ENCODE results near the gene METTL22. TPM values are rescaled to one million over a fixed set of nuclear protein-coding genes. Genes with fewer than 3 reads are reported as not detected.
A peak's percentile ranks its signal among the peaks of the same experiment; 100 is the strongest.

METTL22 gene
- total RNA-seq, 4 donors from 2014 or later = 14.4 to 31.9 (median 24.8) TPM

DNA sequence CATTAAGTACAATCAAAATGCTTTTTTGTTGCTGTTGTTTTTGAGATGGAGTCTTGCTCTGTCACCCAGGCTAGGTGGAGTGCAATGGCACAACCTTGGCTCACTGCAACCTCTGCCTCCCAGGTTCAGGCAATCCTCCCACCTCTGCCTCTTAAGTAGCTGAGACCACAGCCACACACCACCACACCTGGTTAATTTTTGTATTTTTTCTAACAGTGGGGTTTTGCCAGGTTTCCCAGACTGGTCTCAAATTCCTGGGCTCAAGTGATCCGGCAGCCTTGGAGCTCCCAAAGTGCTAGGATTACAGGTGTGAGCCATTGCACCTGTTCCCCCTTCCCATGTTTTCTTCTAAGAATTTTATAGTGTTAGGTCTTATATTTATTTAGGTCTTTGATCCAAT, 48.0 kb downstream of the METTL22 start:
- no peaks in the 10 kb centered on the region for H3K9me3 ChIP-seq
- peaks cover 0 to 4% (median 0%) of the 10 kb centered on the region in 3 donors for H3K4me1 ChIP-seq
- WGBS, 2 donors (ENCODE audit: low coverage in 1 of 2) = 25 to 71% methylated on average over 1 of the region's 1 CpG
- ATAC-seq = no peak
- H3K36me3 ChIP-seq = peaks cover 0 to 44% of the 10 kb centered on the region in 2 donors
- H3K4me3 ChIP-seq = no peak overlapping the region
- no peak overlapping the region for H3K27ac ChIP-seq
- TF ChIP-seq, protein P1, sequence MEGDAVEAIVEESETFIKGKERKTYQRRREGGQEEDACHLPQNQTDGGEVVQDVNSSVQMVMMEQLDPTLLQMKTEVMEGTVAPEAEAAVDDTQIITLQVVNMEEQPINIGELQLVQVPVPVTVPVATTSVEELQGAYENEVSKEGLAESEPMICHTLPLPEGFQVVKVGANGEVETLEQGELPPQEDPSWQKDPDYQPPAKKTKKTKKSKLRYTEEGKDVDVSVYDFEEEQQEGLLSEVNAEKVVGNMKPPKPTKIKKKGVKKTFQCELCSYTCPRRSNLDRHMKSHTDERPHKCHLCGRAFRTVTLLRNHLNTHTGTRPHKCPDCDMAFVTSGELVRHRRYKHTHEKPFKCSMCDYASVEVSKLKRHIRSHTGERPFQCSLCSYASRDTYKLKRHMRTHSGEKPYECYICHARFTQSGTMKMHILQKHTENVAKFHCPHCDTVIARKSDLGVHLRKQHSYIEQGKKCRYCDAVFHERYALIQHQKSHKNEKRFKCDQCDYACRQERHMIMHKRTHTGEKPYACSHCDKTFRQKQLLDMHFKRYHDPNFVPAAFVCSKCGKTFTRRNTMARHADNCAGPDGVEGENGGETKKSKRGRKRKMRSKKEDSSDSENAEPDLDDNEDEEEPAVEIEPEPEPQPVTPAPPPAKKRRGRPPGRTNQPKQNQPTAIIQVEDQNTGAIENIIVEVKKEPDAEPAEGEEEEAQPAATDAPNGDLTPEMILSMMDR (IDR thresholded peaks at IDR 0.05) = no peak
- TF ChIP-seq POLR2A (IDR thresholded peaks at IDR 0.05) (no peak), POLR2AphosphoS5 (IDR thresholded peaks at IDR 0.05) (no peak), EP300 (IDR thresholded peaks at IDR 0.05) (no peak)
- H3K27me3 ChIP-seq = no peaks in the 10 kb centered on the region

DNA sequence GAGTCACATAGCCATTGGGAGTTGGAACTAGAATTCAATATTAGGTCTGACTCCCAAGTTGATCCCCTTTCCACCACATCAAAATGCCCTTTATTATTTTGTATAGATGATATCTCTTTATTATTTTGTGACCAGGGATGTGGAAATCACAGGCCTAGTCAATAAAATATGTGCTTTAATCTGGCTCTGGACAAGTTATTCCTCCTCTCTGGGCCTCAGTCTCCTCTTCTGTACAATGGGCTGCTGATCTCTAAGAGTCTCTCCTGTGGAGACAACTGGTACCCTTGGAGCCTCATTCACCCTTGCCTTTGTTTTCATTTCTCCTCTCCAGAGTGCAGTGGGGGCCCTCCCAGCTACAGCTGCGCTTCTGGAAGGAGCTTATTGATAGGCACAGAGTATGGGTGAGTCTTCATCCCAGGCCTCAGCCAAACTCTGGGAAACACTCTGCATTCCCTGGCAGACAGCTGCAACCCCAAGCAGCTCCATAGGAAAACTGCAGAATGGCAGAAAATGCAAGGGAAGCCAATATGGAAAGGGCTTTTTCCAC, 48.6 kb downstream of the METTL22 start:
- Histone ChIP-seq H3K4me1 (peaks cover 0 to 9% (median 4%) of the 10 kb centered on the region in 3 donors), H3K27me3 (no peaks in the 10 kb centered on the region), H3K9me3 (no peaks in the 10 kb centered on the region), H3K27ac (no peak overlapping the region), H3K36me3 (peaks cover 0 to 38% of the 10 kb centered on the region in 2 donors), H3K4me3 (no peak overlapping the region)
- ATAC-seq = no peak
- no peak for TF ChIP-seq POLR2A (IDR thresholded peaks at IDR 0.05)
- TF ChIP-seq, protein P1 (IDR thresholded peaks at IDR 0.05) = no peak
- TF ChIP-seq EP300 (IDR thresholded peaks at IDR 0.05) = no peak
- TF ChIP-seq POLR2AphosphoS5 (IDR thresholded peaks at IDR 0.05) = no peak
- WGBS, 2 donors (ENCODE audit: low coverage in 1 of 2) = 100% methylated on average over 1 of the region's 1 CpG

DNA sequence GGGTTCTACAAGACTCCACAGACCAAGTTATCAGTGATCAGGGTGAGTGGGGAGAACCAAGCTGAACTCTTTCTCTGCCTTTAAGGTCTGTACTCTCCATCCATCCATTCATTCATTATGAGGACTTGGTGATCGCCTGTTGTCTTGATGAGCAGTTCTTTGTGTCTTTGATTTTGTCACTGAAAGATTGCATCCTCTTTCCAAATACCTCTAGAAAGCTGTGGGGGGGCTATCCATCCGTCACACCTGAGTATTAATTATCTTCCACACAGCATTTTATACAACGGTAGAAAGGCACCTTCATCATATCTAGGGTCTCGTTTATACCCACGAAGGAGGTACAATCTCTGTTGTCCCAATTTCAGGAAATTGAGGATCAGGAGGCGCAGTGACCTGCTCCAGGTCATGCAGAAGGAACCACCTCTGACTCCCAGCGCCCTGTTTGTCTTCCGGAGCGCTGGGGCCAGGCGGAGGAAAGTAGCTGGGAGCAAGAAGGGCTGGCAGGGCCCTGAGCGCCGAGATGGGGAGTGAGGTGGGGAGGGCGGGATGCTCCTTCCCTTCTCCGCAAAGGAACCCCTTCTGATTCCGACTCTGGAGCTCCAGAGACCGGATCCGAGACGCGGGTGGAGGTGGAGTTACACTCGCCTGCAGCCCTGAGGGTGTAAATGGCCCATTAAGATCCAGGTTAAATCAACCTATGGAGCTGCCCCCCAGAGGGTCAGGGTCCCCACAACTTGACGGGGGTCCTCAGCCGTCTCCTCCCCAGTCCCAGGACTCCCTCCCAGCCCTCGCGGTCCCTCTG, 52.3 kb downstream of the METTL22 start:
- Histone ChIP-seq H3K27me3 (no peaks in the 10 kb centered on the region), H3K36me3 (peaks cover 0 to 4% of the 10 kb centered on the region in 2 donors), H3K9me3 (no peaks in the 10 kb centered on the region), H3K27ac (peak overlapping the region in 3 of 4 donors; percentile 44 to 68 (median 58)), H3K4me1 (peaks cover 0 to 18% (median 4%) of the 10 kb centered on the region in 3 donors), H3K4me3 (peak overlapping the region; percentile 71 to 73)
- TF ChIP-seq POLR2A (IDR thresholded peaks at IDR 0.05) (no peak), EP300 (IDR thresholded peaks at IDR 0.05) (no peak), POLR2AphosphoS5 (IDR thresholded peaks at IDR 0.05) (no peak)
- TF ChIP-seq, protein P1 (IDR thresholded peaks at IDR 0.05) = no peak
- 14 to 45% methylated on average over 3 to 17 of the region's 24 CpGs for WGBS, 2 donors (ENCODE audit: low coverage in 1 of 2)
- ATAC-seq = peak; percentile 75

DNA sequence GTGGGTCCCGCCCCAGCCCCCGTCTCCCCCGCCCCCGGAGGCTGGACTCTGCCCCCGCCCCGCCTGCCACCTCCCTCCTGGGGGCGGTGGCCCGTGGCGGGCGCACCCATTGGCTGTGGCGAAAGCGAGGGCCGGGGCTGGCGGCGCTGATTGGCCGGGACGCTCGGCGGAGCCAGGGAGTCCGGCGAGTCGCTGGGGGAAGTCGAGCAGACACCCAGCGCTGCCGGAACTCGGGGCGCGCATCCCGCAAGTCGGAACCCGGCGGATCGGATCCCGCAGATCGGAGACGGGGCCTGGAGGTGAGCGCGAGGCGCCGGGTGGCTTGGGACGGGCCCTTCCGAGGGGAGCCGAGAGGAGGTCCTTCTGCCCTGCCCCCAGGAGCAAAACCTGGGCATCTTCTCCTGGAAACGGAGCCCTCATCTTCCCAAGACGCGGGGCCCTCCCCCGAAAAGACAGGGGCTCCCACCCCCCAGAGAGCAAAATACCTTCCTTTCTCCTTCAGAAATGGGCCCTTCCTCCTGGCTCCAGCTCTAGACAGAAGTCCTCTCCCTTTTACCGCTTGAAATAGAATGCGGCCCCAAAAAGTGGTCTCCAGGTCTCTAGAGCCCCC, 53.0 kb downstream of the METTL22 start, which contains the start of gene ABAT:
TSS of gene ABAT (plus strand) at position 205 of the 610 bp plus-strand sequence. CDS start 61,123 bp downstream, outside the sequence.
- no peaks in the 10 kb centered on the region for H3K27me3 ChIP-seq
- H3K4me1 ChIP-seq = peaks cover 0 to 18% (median 4%) of the 10 kb centered on the region in 3 donors
- H3K27ac ChIP-seq = peak within 1 kb of the TSS in 3 of 4 donors; percentile 44 to 68 (median 58)
- H3K9me3 ChIP-seq = peaks cover 0 to under 1% (median 0%) of the 10 kb centered on the region in 3 donors
- no peak for TF ChIP-seq EP300 (IDR thresholded peaks at IDR 0.05)
- peak; percentile 46 to 59 for TF ChIP-seq POLR2A (IDR thresholded peaks at IDR 0.05)
- TF ChIP-seq, protein P1 (IDR thresholded peaks at IDR 0.05) = no peak
- TF ChIP-seq POLR2AphosphoS5 (IDR thresholded peaks at IDR 0.05) = peak; percentile 49
- H3K36me3 ChIP-seq = peaks cover 0 to 4% of the 10 kb centered on the region in 2 donors
- 46% methylated on average over 2 of the region's 49 CpGs; no CpG with 5 or more reads in 1 of the 2 donors for WGBS, 2 donors (ENCODE audit: low coverage in 1 of 2)
- peak within 1 kb of the TSS; percentile 71 to 73 for H3K4me3 ChIP-seq
- peak; percentile 100 for ATAC-seq
